ENCODE data around the gene AGAP3.

AGAP3 gene

DNA sequence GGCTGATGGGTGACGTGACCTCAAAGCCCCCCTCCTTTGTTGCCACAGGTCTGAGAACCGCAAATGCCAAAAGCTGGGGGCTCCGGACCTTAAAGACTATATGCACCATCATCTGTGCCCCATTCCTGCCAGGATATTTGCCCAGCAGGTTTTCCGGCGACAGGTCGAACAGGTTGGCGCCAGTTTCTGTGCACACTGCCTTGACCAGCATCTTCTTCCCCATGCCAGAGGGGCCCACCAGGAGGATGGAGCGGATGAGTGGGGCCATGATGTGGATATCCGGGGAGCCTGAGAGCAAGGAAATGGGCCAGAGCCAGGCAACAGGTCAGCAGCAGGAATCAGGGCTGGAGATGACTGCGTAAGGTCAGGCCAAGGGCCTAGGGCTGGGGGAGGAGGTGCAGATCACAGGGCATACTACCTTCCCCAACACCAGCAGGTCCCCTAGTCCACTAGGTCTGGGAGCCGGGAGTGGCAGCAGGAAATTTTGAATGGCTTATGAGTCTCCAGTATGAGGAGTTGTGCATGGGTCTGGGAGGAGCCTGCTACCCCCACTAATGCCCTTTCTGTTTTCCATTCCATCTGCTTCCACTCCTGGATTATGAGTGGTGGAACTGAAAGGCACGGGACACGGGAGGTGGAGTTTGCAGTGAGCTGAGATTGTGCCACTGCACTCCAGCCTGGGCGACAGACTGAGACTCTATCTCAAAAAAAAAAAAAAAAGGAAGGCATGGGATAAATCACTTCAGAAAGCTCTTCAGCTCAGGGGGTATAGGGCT is 107.1 kb downstream of the AGAP3 start:
- in situ Hi-C loops (cut with HindIII; ENCODE audit: low sequenced_read_pairs) = no loop called here
- H3K4me3 ChIP-seq (ENCODE audit: low read depth, low read length) = no peak overlapping the region
- no peak for DNase-seq (ENCODE audit: low read depth)
- TF ChIP-seq, protein P1, sequence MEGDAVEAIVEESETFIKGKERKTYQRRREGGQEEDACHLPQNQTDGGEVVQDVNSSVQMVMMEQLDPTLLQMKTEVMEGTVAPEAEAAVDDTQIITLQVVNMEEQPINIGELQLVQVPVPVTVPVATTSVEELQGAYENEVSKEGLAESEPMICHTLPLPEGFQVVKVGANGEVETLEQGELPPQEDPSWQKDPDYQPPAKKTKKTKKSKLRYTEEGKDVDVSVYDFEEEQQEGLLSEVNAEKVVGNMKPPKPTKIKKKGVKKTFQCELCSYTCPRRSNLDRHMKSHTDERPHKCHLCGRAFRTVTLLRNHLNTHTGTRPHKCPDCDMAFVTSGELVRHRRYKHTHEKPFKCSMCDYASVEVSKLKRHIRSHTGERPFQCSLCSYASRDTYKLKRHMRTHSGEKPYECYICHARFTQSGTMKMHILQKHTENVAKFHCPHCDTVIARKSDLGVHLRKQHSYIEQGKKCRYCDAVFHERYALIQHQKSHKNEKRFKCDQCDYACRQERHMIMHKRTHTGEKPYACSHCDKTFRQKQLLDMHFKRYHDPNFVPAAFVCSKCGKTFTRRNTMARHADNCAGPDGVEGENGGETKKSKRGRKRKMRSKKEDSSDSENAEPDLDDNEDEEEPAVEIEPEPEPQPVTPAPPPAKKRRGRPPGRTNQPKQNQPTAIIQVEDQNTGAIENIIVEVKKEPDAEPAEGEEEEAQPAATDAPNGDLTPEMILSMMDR (IDR thresholded peaks at IDR 0.05; ENCODE audit: low read depth, low read length, missing control alignments) = no peak
